ENCODE results near the gene SLC38A8. TPM values are rescaled to one million over a fixed set of nuclear protein-coding genes. Genes with fewer than 3 reads are reported as not detected.

SLC38A8 gene
- total RNA-seq, 4 donors from 2014 or later, result not detected

- peak; percentile 41 for ATAC-seq
- H3K9me3 ChIP-seq, result no peaks in the 10 kb centered on the region
- H3K36me3 ChIP-seq, result peaks cover 0 to 96% of the 10 kb centered on the region in 2 donors
- 51% methylated on average over 5 of the region's 5 CpGs; no CpG with 5 or more reads in 1 of the 2 donors for WGBS, 2 donors (ENCODE audit: low coverage in 1 of 2)
- no peaks in the 10 kb centered on the region for H3K27me3 ChIP-seq
- peak overlapping the region in 1 of 4 donors; percentile 14 for H3K27ac ChIP-seq
- TF ChIP-seq POLR2AphosphoS5 (IDR thresholded peaks at IDR 0.05), result no peak
- TF ChIP-seq CTCF (IDR thresholded peaks at IDR 0.05), result no peak
- TF ChIP-seq POLR2A (IDR thresholded peaks at IDR 0.05), result no peak
- TF ChIP-seq EP300 (IDR thresholded peaks at IDR 0.05), result no peak
- H3K4me3 ChIP-seq, result no peak overlapping the region
- H3K4me1 ChIP-seq, result peaks cover 0 to 17% (median 0%) of the 10 kb centered on the region in 3 donors
Observed at GRCh38 chr16:84055366-84055765, 12.8 kb upstream of the SLC38A8 start.

- Histone ChIP-seq H3K4me3 (no peak overlapping the region), H3K27me3 (no peaks in the 10 kb centered on the region), H3K27ac (peak overlapping the region in 1 of 4 donors; percentile 14), H3K9me3 (no peaks in the 10 kb centered on the region), H3K4me1 (peaks cover 0 to 17% (median 0%) of the 10 kb centered on the region in 3 donors), H3K36me3 (peaks cover 0 to 96% of the 10 kb centered on the region in 2 donors)
- no peak for ATAC-seq
- 69% methylated on average over 6 of the region's 13 CpGs; no CpG with 5 or more reads in 1 of the 2 donors for WGBS, 2 donors (ENCODE audit: low coverage in 1 of 2)
- TF ChIP-seq CTCF (IDR thresholded peaks at IDR 0.05) (no peak), POLR2A (IDR thresholded peaks at IDR 0.05) (no peak), POLR2AphosphoS5 (IDR thresholded peaks at IDR 0.05) (no peak), EP300 (IDR thresholded peaks at IDR 0.05) (no peak)
Observed at GRCh38 chr16:84054916-84055315, 12.3 kb upstream of the SLC38A8 start.

- no peak overlapping the region for H3K27ac ChIP-seq
- no peak for TF ChIP-seq POLR2A (IDR thresholded peaks at IDR 0.05)
- TF ChIP-seq EP300 (IDR thresholded peaks at IDR 0.05), result no peak
Observed at GRCh38 chr16:84054271-84054670, 11.7 kb upstream of the SLC38A8 start.

GRCh38 chr16:84053237-84053636, 10.6 kb upstream of the SLC38A8 start:
- Histone ChIP-seq H3K4me1 (peaks cover 0 to 25% (median 0%) of the 10 kb centered on the region in 3 donors), H3K27me3 (no peaks in the 10 kb centered on the region), H3K4me3 (no peak overlapping the region), H3K36me3 (peaks cover 0 to 96% of the 10 kb centered on the region in 2 donors), H3K9me3 (no peaks in the 10 kb centered on the region), H3K27ac (no peak overlapping the region)
- WGBS, 2 donors (ENCODE audit: low coverage in 1 of 2), result 92 to 100% methylated on average over 2 to 8 of the region's 13 CpGs
- no peak for ATAC-seq
- no peak for TF ChIP-seq CTCF (IDR thresholded peaks at IDR 0.05)
- no peak for TF ChIP-seq POLR2AphosphoS5 (IDR thresholded peaks at IDR 0.05)
- TF ChIP-seq EP300 (IDR thresholded peaks at IDR 0.05), result no peak
- TF ChIP-seq POLR2A (IDR thresholded peaks at IDR 0.05), result no peak

More at GRCh38 chr16:84054271-84054670, 11.7 kb upstream of the SLC38A8 start:
- peaks cover 0 to 96% of the 10 kb centered on the region in 2 donors for H3K36me3 ChIP-seq
- H3K4me3 ChIP-seq, result no peak overlapping the region
- no peak for ATAC-seq
- no peaks in the 10 kb centered on the region for H3K27me3 ChIP-seq
- peaks cover 0 to 22% (median 0%) of the 10 kb centered on the region in 3 donors for H3K4me1 ChIP-seq
- no CpG with 5 or more reads among the region's 16 CpGs for WGBS, 2 donors (ENCODE audit: low coverage in 1 of 2)
- H3K9me3 ChIP-seq, result no peaks in the 10 kb centered on the region

- Histone ChIP-seq H3K4me1 (peaks cover 0 to 25% (median 0%) of the 10 kb centered on the region in 3 donors), H3K36me3 (peaks cover 0 to 94% of the 10 kb centered on the region in 2 donors), H3K27me3 (no peaks in the 10 kb centered on the region), H3K9me3 (no peaks in the 10 kb centered on the region), H3K27ac (no peak overlapping the region), H3K4me3 (no peak overlapping the region)
- no peak for ATAC-seq
- 86% methylated on average over 20 of the region's 27 CpGs; no CpG with 5 or more reads in 1 of the 2 donors for WGBS, 2 donors (ENCODE audit: low coverage in 1 of 2)
- TF ChIP-seq POLR2AphosphoS5 (IDR thresholded peaks at IDR 0.05) (no peak), POLR2A (IDR thresholded peaks at IDR 0.05) (no peak), EP300 (IDR thresholded peaks at IDR 0.05) (no peak), CTCF (IDR thresholded peaks at IDR 0.05) (no peak)
Observed at GRCh38 chr16:84052071-84052622, 9.6 kb upstream of the SLC38A8 start.
